Neural progenitor cell (in vitro differentiated cells): ENCODE data around the gene HMGCLL1. TPM values are rescaled to one million over a fixed set of nuclear protein-coding genes. Genes with fewer than 3 reads are reported as not detected.

Source experiments
- DNase-seq: peaks from one replicate; pipeline ENCODE4 v3.0.0-alpha.2; 2016; ENCODE audit warnings: low spot score
- H2AFZ ChIP-seq: fragments of 200-600 bp; sonication (generic); replicated peaks from 2 replicates; pipeline ENCODE4 v1.6.1; 2016; ENCODE audit warnings: antibody characterized with exemption
- H3F3A ChIP-seq: fragments of 200-600 bp; sonication (generic); 2 replicates; pipeline ENCODE4 v1.6.1; 2016; ENCODE audit warnings: antibody characterized with exemption, low read depth
- H3K27ac ChIP-seq: fragments of 200-600 bp; sonication (generic); 2 replicates; pipeline ENCODE4 v1.5.1; 2016; ENCODE audit warnings: mild to moderate bottlenecking
- H3K27me3 ChIP-seq: fragments of 200-600 bp; sonication (generic); 2 replicates; pipeline ENCODE4 v1.6.1; 2016; ENCODE audit warnings: mild to moderate bottlenecking, moderate library complexity
- H3K36me3 ChIP-seq: fragments of 200-600 bp; sonication (generic); 2 replicates; pipeline ENCODE4 v1.5.1; 2016
- H3K4me1 ChIP-seq: fragments of 200-600 bp; sonication (generic); 2 replicates; pipeline ENCODE4 v1.6.1; 2016; ENCODE audit warnings: mixed run types
- H3K4me2 ChIP-seq: fragments of 200-600 bp; sonication (generic); 2 replicates; pipeline ENCODE4 v1.6.1; 2016
- H3K4me3 ChIP-seq: fragments of 200-600 bp; sonication (generic); 2 replicates; pipeline ENCODE4 v1.5.1; 2016
- H3K79me2 ChIP-seq: fragments of 200-600 bp; sonication (generic); 2 replicates; pipeline ENCODE4 v1.6.1; 2016; ENCODE audit warnings: low read depth
- H3K9ac ChIP-seq: fragments of 200-600 bp; sonication (generic); 2 replicates; pipeline ENCODE4 v1.6.1; 2016
- H3K9me3 ChIP-seq: fragments of 200-600 bp; sonication (generic); 2 replicates; pipeline ENCODE4 v1.5.1; 2016; ENCODE audit warnings: low read depth
- H4K20me1 ChIP-seq: fragments of 200-600 bp; sonication (generic); 2 replicates; pipeline ENCODE4 v1.6.1; 2016; ENCODE audit warnings: low read depth
- H3K27ac Mint-ChIP-seq: 3 replicates; pipeline ENCODE4 v1.8.0; 2021; ENCODE audit warnings: mixed read lengths
- H3K27me3 Mint-ChIP-seq: 2 replicates; pipeline ENCODE4 v1.8.0; 2022; ENCODE audit warnings: low read depth, mild to moderate bottlenecking, inconsistent platforms, moderate library complexity, mixed read lengths; ENCODE audit not compliant: insufficient read depth
- H3K36me3 Mint-ChIP-seq: 3 replicates; pipeline ENCODE4 v1.8.0; 2021; ENCODE audit warnings: mixed read lengths
- H3K4me1 Mint-ChIP-seq: 3 replicates; pipeline ENCODE4 v1.8.0; 2021; ENCODE audit warnings: mixed read lengths
- H3K4me3 Mint-ChIP-seq: 3 replicates; pipeline ENCODE4 v1.8.0; 2021; ENCODE audit warnings: mild to moderate bottlenecking, moderate library complexity, mixed read lengths
- H3K9me3 Mint-ChIP-seq: 3 replicates; pipeline ENCODE4 v1.8.0; 2020; ENCODE audit warnings: mixed read lengths
- EZH2 ChIP-seq: fragments of 200-600 bp; sonication (generic); IDR thresholded peaks from 2 replicates; pipeline ENCODE4 v1.6.1; 2017; ENCODE audit warnings: antibody characterized with exemption, mild to moderate bottlenecking, moderate library complexity
- EZH2phosphoT487 ChIP-seq: fragments of 200-600 bp; sonication (generic); IDR thresholded peaks from 2 replicates; pipeline ENCODE4 v1.6.1; 2017; ENCODE audit warnings: antibody characterized with exemption
- total RNA-seq: library from RNA; depleted of rRNA; stranded (reverse); fragments of >200 nt; gene quantifications from 2 replicates; pipeline ENCODE4 v1.2.3, GENCODE V29; 2015; ENCODE audit warnings: low replicate concordance
- TF ChIP-seq, protein P1 (sequence below): fragments of 200-600 bp; sonication (generic); IDR thresholded peaks from 2 replicates; pipeline ENCODE4 v1.5.1; 2017; ENCODE audit warnings: antibody characterized with exemption, mild to moderate bottlenecking

The HMGCLL1 gene
- total RNA-seq, 1 donor from 2014 or later, result 6.5 TPM

DNA sequence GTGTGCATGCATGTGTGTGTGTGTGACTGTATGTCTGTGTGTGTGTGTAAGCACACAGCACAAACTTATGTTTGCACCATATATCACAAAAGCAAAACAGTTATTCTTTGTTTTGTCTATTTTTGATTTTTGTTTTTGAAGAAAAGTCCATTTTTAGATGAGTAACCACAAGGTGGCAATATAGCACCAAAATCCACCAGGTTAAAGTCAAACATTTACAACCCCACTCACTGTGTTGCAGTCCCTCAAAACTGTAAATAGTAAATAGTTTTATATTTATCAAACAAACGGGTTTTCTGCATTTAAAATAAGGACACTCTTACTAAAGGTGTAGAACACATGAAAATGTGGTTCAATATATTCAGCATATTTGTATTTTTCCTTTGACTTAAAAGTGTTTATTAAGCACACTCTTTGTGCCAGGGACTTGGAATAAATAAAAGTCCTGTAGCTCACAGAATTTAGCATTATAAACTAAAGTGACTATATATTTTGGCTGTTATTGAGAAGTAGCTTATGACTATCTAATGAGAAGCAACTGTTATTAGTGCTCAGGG lies 133.3 kb downstream of the HMGCLL1 start:
- TF ChIP-seq, protein P1, sequence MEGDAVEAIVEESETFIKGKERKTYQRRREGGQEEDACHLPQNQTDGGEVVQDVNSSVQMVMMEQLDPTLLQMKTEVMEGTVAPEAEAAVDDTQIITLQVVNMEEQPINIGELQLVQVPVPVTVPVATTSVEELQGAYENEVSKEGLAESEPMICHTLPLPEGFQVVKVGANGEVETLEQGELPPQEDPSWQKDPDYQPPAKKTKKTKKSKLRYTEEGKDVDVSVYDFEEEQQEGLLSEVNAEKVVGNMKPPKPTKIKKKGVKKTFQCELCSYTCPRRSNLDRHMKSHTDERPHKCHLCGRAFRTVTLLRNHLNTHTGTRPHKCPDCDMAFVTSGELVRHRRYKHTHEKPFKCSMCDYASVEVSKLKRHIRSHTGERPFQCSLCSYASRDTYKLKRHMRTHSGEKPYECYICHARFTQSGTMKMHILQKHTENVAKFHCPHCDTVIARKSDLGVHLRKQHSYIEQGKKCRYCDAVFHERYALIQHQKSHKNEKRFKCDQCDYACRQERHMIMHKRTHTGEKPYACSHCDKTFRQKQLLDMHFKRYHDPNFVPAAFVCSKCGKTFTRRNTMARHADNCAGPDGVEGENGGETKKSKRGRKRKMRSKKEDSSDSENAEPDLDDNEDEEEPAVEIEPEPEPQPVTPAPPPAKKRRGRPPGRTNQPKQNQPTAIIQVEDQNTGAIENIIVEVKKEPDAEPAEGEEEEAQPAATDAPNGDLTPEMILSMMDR, result peak; percentile 83
- TF ChIP-seq EZH2phosphoT487, result no peak
- Histone ChIP-seq H3K4me2 (no peak overlapping the region), H2AFZ (no peak overlapping the region), H3K4me1 (no peaks in the 10 kb centered on the region), H4K20me1 (no peaks in the 10 kb centered on the region), H3K27ac (no peak overlapping the region), H3K4me3 (no peak overlapping the region), H3K9me3 (no peaks in the 10 kb centered on the region), H3F3A (no peaks in the 10 kb centered on the region), H3K27me3 (no peaks in the 10 kb centered on the region), H3K9ac (no peak overlapping the region), H3K79me2 (no peaks in the 10 kb centered on the region), H3K36me3 (no peaks in the 10 kb centered on the region)
- H3K36me3 Mint-ChIP-seq, result no peaks in the 10 kb centered on the region
- H3K27ac Mint-ChIP-seq, result no peak overlapping the region
- H3K4me1 Mint-ChIP-seq, result no peaks in the 10 kb centered on the region
- H3K4me3 Mint-ChIP-seq, result no peak overlapping the region
- no peaks in the 10 kb centered on the region for H3K27me3 Mint-ChIP-seq
- no peaks in the 10 kb centered on the region for H3K9me3 Mint-ChIP-seq
- peak; percentile 43 for DNase-seq

DNA sequence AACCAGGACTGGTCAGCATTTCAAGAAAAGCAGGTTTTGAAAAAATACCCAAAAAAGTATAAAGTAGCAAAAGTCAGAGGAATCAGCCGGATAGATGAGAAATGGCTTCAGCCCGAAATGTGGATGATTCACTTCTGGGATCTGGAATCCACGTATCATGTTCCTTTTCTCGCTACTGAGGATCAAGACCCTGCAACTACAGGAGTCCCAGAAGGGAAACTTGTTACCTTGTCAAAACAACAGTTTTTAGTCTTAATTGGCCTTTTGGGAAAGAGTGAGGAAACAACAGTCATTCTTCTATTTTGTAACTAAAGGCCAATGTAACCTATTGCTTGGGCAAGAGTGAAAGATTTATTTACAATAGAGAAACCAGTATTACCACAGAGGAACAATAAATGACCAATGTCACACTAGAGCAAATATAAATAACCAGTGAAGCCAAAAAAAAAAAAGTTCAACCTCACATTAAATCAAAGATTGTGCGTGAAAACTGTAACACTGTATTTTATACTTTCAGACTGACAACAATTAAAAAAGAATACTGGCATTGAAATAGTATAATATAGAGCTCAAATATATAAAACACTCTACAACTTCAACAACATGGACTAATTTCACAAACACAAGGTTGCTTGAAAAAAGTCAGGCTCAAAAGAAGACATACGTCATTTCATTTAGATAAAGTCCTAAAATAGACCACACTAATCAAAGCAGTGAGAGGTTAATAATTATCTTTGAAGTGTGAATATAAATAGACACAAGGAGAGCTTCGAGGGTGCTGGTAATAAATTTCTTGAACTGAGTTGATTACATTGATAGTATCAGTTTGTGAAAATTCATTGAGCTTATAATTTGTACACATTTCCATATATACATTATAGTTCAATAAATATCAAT lies 135.5 kb downstream of the HMGCLL1 start:
- no peaks in the 10 kb centered on the region for H3K9me3 ChIP-seq
- peaks cover under 1% of the 10 kb centered on the region for H3K27me3 Mint-ChIP-seq
- DNase-seq, result no peak
- no peak overlapping the region for H3K27ac ChIP-seq
- no peaks in the 10 kb centered on the region for H3K4me1 ChIP-seq
- no peak overlapping the region for H3K4me3 Mint-ChIP-seq
- H3K4me2 ChIP-seq, result no peak overlapping the region
- H3K36me3 ChIP-seq, result no peaks in the 10 kb centered on the region
- H3K36me3 Mint-ChIP-seq, result no peaks in the 10 kb centered on the region
- H2AFZ ChIP-seq, result no peak overlapping the region
- TF ChIP-seq EZH2 (no peak), EZH2phosphoT487 (no peak)
- TF ChIP-seq, protein P1, result no peak
- no peaks in the 10 kb centered on the region for H3K79me2 ChIP-seq
- H3K27me3 ChIP-seq, result no peaks in the 10 kb centered on the region
- no peaks in the 10 kb centered on the region for H4K20me1 ChIP-seq
- no peak overlapping the region for H3K9ac ChIP-seq
- H3K4me1 Mint-ChIP-seq, result no peaks in the 10 kb centered on the region
- no peaks in the 10 kb centered on the region for H3F3A ChIP-seq
- H3K27ac Mint-ChIP-seq, result no peak overlapping the region
- no peaks in the 10 kb centered on the region for H3K9me3 Mint-ChIP-seq
- H3K4me3 ChIP-seq, result no peak overlapping the region

DNA sequence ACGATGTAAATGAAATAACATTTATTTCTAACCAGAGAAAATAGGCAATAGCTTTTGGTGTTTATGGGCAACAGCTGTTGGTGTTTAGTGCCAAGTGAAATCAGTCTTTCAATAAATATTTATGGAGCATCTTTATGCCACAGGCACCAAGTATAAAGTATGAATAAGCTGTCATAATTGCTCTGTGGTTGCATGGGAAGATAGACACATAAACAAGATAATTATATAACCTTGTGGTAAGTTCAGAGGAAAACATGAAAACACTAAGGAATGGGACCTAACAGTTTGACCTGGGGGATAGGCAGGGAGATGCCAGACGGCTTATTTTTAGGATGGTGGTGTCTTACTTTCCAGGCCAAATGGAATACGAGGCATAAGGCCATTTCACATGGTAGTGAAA lies 140.8 kb downstream of the HMGCLL1 start:
- Mint-ChIP-seq H3K4me1 (peaks cover 4% of the 10 kb centered on the region), H3K27ac (no peak overlapping the region), H3K4me3 (no peak overlapping the region), H3K27me3 (peaks cover 3% of the 10 kb centered on the region), H3K9me3 (no peaks in the 10 kb centered on the region), H3K36me3 (no peaks in the 10 kb centered on the region)
- no peaks in the 10 kb centered on the region for H3F3A ChIP-seq
- H3K9ac ChIP-seq, result no peak overlapping the region
- no peak overlapping the region for H3K4me3 ChIP-seq
- no peak overlapping the region for H2AFZ ChIP-seq
- no peaks in the 10 kb centered on the region for H3K79me2 ChIP-seq
- TF ChIP-seq EZH2phosphoT487, result no peak
- TF ChIP-seq EZH2, result no peak
- TF ChIP-seq, protein P1, result no peak
- H3K9me3 ChIP-seq, result no peaks in the 10 kb centered on the region
- no peaks in the 10 kb centered on the region for H3K36me3 ChIP-seq
- DNase-seq, result no peak
- H3K27ac ChIP-seq, result no peak overlapping the region
- no peak overlapping the region for H3K4me2 ChIP-seq
- peaks cover 6% of the 10 kb centered on the region for H3K4me1 ChIP-seq
- H4K20me1 ChIP-seq, result no peaks in the 10 kb centered on the region
- no peaks in the 10 kb centered on the region for H3K27me3 ChIP-seq
